ENCODE results near the gene RSKR. TPM values are rescaled to one million over a fixed set of nuclear protein-coding genes. Genes with fewer than 3 reads are reported as not detected.
"Not testable (repeated sequence)": the region's sequence is repeated elsewhere in the genome, so short reads cannot be mapped to it uniquely, and the experiment has no call there.

Gene RSKR
- polyA plus RNA-seq, 2 of the 4 experiments (the other 2 are of a cell fraction), result 5.8 to 18.7 TPM

- TF ChIP-seq HOXB5 (CRISPR knock-in tag; IDR thresholded peaks at IDR 0.05) (no peak), MAZ (IDR thresholded peaks at IDR 0.05; ENCODE audit: borderline replicate concordance, low read depth, low read length) (0 out of 2 replicates have a peak, but pooled peaks have one; percentile 67), FOSL2 (IDR thresholded peaks at IDR 0.05) (no peak), FOSL2 (CRISPR knock-in tag; IDR thresholded peaks at IDR 0.05) (peak; percentile 20; the same call in 1 of the 2 replicates), REST (IDR thresholded peaks at IDR 0.05) (no peak; the same call in 1 of the 2 replicates), HDAC2 (IDR thresholded peaks at IDR 0.05) (no peak), TFCP2L1 (CRISPR knock-in tag; IDR thresholded peaks at IDR 0.05) (peak; percentile 93), TP53 (CRISPR knock-in tag; IDR thresholded peaks at IDR 0.05) (no peak), BHLHE40 (IDR thresholded peaks at IDR 0.05; ENCODE audit: low read depth, low read length) (no peak)
Measured at GRCh38 chr17:28661635-28662526, 47.9 kb upstream of the RSKR start, which contains the start of the genes SDF2 and SUPT6H (continued).

DNA sequence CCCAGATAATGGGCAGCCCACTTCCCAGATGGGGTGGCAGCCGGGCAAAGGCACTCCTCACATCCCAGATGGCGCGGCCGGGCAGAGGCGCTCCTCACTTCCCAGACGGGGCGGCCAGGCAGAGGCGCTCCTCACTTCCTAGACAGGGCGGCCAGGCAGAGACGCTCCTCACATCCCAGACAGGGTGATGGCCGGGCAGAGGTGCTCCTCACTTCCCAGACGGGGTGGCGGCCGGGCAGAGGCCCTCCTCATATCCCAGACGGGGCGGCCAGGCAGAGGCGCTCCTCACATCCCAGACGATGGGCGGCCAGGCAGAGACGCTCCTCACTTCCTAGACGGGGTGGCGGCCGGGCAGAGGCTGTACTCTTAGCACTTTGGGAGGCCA is 45.5 kb upstream of the RSKR start:
- H3K9me3 ChIP-seq; ATAC-seq; H3K27ac ChIP-seq; DNase-seq (ENCODE audit: low read depth in 1 of 2, low spot score in 1 of 2); H3K4me3 ChIP-seq; FAIRE-seq; H3K4me2 ChIP-seq; POLR2A ChIA-PET: not testable (repeated sequence)
- CTCF ChIA-PET, result interaction anchor here (3.7 kb wide), 1 partner anchor 8 kb away, joined by 22 read pairs; no protein-coding TSS in a partner anchor
- H3K4me1 ChIP-seq, result peaks cover 31% of the 10 kb centered on the region
- 96% methylated on average over 23 of the region's 23 CpGs for WGBS (ENCODE audit: missing lambda C conversion rate)

- H3K4me2 ChIP-seq; H3K9me3 ChIP-seq; DNase-seq (ENCODE audit: low read depth in 1 of 2, low spot score in 1 of 2); H3K4me3 ChIP-seq; ATAC-seq; POLR2A ChIA-PET; FAIRE-seq; H3K27ac ChIP-seq: not testable (repeated sequence)
- H3K4me1 ChIP-seq, result peaks cover 26% of the 10 kb centered on the region
- WGBS (ENCODE audit: missing lambda C conversion rate), result 98% methylated on average over 23 of the region's 46 CpGs
- CTCF ChIA-PET, result interaction anchor here (1.4 to 4.0 kb wide), 2 partner anchors 12 to 15 kb away, joined by 4 to 20 read pairs; no protein-coding TSS in a partner anchor
Measured at GRCh38 chr17:28658766-28659496, 44.9 kb upstream of the RSKR start.

DNA sequence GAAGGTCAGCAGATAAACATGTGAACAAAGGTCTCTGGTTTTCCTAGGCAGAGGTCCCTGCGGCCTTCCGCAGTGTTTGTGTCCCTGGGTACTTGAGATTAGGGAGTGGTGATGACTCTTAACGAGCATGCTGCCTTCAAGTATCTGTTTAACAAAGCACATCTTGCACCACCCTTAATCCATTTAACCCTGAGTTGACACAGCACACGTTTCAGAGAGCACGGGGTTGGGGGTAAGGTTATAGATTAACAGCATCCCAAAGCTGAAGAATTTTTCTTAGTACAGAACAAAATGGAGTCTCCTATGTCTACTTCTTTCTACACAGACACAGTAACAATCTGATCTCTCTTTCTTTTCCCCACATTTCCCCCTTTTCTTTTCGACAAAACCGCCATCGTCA is 44.4 kb upstream of the RSKR start:
- ATAC-seq; FAIRE-seq; DNase-seq (ENCODE audit: low read depth in 1 of 2, low spot score in 1 of 2); H3K4me2 ChIP-seq; H3K27ac ChIP-seq; H3K4me3 ChIP-seq; H3K9me3 ChIP-seq: not testable (repeated sequence)
- CTCF ChIA-PET, result interaction anchor here (1.4 to 4.0 kb wide), 3 partner anchors 10 to 14 kb away, joined by 4 to 20 read pairs (median 4); no protein-coding TSS in a partner anchor
- H3K4me1 ChIP-seq, result peaks cover 20% of the 10 kb centered on the region
- WGBS (ENCODE audit: missing lambda C conversion rate), result 77% methylated on average over 8 of the region's 8 CpGs
- POLR2A ChIA-PET, result interaction anchor here (0.9 kb wide), 1 partner anchor 61 kb away, joined by 3 read pairs; the partner anchor contains the start of gene RPL23A

DNA sequence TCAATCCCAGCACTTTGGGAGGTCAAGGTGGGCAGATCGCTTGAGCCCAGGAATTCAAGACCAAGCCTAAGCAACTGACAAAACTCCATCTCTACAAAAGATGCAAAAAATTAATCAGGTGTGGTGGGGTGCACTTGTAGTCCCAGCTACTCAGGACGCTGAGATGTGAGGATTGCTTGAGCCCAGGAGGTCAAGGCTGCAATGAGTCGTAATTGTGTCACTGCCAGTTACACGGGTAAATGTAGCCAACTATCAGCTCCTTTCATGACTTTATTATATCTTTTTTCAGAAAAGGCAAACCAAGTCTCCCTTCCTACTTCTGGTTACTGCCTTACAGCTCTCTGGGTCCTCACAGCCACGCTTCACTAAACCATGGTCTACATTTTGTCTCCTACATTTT is 43.8 kb upstream of the RSKR start:
- FAIRE-seq (no peak), ATAC-seq (no peak), DNase-seq (ENCODE audit: low read depth in 1 of 2, low spot score in 1 of 2) (no peak)
- Histone ChIP-seq H3K4me1 (peaks cover 15% of the 10 kb centered on the region), H3K4me2 (no peak overlapping the region), H3K9me3 (no peaks in the 10 kb centered on the region), H3K27ac (no peak overlapping the region), H3K4me3 (no peak overlapping the region)
- ChIA-PET CTCF (interaction anchor here (1.0 to 4.0 kb wide), 5 partner anchors 9 to 14 kb away, joined by 3 to 20 read pairs (median 4); partner anchors contain the start of gene BLTP2), POLR2A (interaction anchor here (0.9 to 2.4 kb wide), 2 partner anchors 13 to 62 kb away, joined by 3 to 6 read pairs; partner anchors contain the start of genes BLTP2 and RPL23A)
- 64% methylated on average over 5 of the region's 5 CpGs for WGBS (ENCODE audit: missing lambda C conversion rate)
- TF ChIP-seq POLR2AphosphoS2 (conservative IDR thresholded peaks at IDR 0.05; ENCODE audit: low read length) (no peak), NPAS2 (CRISPR knock-in tag; IDR thresholded peaks at IDR 0.05; ENCODE audit: borderline replicate concordance) (no peak), HOXB13 (CRISPR knock-in tag; IDR thresholded peaks at IDR 0.05; ENCODE audit: low read depth) (no peak), REST (IDR thresholded peaks at IDR 0.05) (no peak), HOXB5 (CRISPR knock-in tag; IDR thresholded peaks at IDR 0.05) (no peak), TFCP2L1 (CRISPR knock-in tag; IDR thresholded peaks at IDR 0.05) (no peak), SREBF2 (IDR thresholded peaks at IDR 0.05) (no peak)
- TF ChIP-seq, protein P1, sequence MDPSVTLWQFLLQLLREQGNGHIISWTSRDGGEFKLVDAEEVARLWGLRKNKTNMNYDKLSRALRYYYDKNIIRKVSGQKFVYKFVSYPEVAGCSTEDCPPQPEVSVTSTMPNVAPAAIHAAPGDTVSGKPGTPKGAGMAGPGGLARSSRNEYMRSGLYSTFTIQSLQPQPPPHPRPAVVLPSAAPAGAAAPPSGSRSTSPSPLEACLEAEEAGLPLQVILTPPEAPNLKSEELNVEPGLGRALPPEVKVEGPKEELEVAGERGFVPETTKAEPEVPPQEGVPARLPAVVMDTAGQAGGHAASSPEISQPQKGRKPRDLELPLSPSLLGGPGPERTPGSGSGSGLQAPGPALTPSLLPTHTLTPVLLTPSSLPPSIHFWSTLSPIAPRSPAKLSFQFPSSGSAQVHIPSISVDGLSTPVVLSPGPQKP (IDR thresholded peaks at IDR 0.05; ENCODE audit: low read depth, low read length), result no peak
- TF ChIP-seq, protein P2, sequence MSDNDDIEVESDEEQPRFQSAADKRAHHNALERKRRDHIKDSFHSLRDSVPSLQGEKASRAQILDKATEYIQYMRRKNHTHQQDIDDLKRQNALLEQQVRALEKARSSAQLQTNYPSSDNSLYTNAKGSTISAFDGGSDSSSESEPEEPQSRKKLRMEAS (IDR thresholded peaks at IDR 0.05), result no peak

Data from A549 (cell line).